Measurements from ENCODE around the gene NT5DC2. TPM values are rescaled to one million over a fixed set of nuclear protein-coding genes. Genes with fewer than 3 reads are reported as not detected.
A peak's percentile ranks its signal among the peaks of the same experiment; 100 is the strongest.

The NT5DC2 gene
- total RNA-seq, 1 experiment from 2014 or later, result 229 TPM

DNA sequence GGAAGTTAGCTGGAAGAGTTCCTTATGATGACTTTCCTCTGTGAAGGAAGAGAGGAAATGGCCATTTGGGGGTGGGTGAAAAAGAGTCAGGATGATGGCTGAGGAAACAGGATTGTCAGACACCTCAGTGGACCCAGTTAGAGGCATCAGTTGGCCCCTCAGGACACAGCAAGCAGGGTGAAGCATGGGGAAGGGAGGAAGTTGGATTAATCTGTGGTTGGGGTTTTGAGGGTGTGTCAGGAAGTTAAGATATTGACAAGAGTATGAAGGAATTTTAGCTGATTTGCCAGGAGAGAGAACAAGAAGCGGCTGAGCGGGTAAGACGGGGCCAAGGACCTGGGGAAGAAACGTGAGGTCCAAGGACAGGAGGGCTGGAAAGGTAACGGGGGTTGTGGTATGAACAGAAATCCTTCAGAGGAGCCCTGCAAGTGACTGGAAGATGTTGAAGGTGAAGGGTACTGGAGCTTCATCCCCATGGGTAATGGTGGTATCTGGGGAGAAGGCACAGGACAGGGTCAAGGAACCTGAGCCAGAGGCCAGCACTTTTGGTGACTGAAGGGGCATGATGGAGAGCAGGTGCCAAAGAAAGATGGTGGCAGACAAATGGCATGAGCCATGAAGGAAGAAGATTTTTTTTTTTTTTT, 5.5 kb upstream of the NT5DC2 start:
- H3K4me1 ChIP-seq (ENCODE audit: insufficient read depth, low read length), result peaks cover 32% of the 10 kb centered on the region
- TF ChIP-seq EZH2phosphoT487 (IDR thresholded peaks at IDR 0.05; ENCODE audit: borderline replicate concordance, low read length) (no peak), EZH2 (IDR thresholded peaks at IDR 0.05; ENCODE audit: low read length, unreplicated experiment) (no peak)
- TF ChIP-seq, protein P1, sequence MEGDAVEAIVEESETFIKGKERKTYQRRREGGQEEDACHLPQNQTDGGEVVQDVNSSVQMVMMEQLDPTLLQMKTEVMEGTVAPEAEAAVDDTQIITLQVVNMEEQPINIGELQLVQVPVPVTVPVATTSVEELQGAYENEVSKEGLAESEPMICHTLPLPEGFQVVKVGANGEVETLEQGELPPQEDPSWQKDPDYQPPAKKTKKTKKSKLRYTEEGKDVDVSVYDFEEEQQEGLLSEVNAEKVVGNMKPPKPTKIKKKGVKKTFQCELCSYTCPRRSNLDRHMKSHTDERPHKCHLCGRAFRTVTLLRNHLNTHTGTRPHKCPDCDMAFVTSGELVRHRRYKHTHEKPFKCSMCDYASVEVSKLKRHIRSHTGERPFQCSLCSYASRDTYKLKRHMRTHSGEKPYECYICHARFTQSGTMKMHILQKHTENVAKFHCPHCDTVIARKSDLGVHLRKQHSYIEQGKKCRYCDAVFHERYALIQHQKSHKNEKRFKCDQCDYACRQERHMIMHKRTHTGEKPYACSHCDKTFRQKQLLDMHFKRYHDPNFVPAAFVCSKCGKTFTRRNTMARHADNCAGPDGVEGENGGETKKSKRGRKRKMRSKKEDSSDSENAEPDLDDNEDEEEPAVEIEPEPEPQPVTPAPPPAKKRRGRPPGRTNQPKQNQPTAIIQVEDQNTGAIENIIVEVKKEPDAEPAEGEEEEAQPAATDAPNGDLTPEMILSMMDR (conservative IDR thresholded peaks at IDR 0.05; ENCODE audit: low read depth, low read length), result no peak
- peaks cover 21% of the 10 kb centered on the region; the same call in 1 of the 2 replicates for H3K36me3 ChIP-seq (ENCODE audit: low read depth, low read length)
- no peaks in the 10 kb centered on the region for H3K27me3 ChIP-seq (ENCODE audit: low read length)
- peak overlapping the region; percentile 8 for H3K4me3 ChIP-seq (ENCODE audit: low read length)
- no peak for ATAC-seq
- CTCF ChIA-PET, result no interaction called here
- intact Hi-C loops (cut with micrococcal nuclease), result loop anchor here (10.0 kb wide), 1 partner anchor 146 kb away; the partner anchor contains the start of genes GNL3 and PBRM1
- H3K9me2 ChIP-seq (replicated peaks; ENCODE audit: low read length), result no peaks in the 10 kb centered on the region
- H3F3A ChIP-seq (ENCODE audit: low read length, unreplicated experiment), result no peaks in the 10 kb centered on the region
- BruUV-seq (replicated peaks), result no TSS peak
- H3K79me2 ChIP-seq (ENCODE audit: low read length), result peaks cover 63% of the 10 kb centered on the region
- POLR2A ChIA-PET (ENCODE audit: unreplicated experiment), result no interaction called here
- no peak overlapping the region for H3K9ac ChIP-seq (ENCODE audit: low read length)
- H3K9me3 ChIP-seq (ENCODE audit: low read length), result no peaks in the 10 kb centered on the region
- H4K20me1 ChIP-seq (ENCODE audit: low read length), result peaks cover 24% of the 10 kb centered on the region
- DNase-seq, result peak; percentile 31
- no peak overlapping the region for H3K27ac ChIP-seq (ENCODE audit: low read length)
- no peak overlapping the region for H2AFZ ChIP-seq (ENCODE audit: low read length)
- peak overlapping the region; percentile 96 for H3K4me2 ChIP-seq (ENCODE audit: low read length)

DNA sequence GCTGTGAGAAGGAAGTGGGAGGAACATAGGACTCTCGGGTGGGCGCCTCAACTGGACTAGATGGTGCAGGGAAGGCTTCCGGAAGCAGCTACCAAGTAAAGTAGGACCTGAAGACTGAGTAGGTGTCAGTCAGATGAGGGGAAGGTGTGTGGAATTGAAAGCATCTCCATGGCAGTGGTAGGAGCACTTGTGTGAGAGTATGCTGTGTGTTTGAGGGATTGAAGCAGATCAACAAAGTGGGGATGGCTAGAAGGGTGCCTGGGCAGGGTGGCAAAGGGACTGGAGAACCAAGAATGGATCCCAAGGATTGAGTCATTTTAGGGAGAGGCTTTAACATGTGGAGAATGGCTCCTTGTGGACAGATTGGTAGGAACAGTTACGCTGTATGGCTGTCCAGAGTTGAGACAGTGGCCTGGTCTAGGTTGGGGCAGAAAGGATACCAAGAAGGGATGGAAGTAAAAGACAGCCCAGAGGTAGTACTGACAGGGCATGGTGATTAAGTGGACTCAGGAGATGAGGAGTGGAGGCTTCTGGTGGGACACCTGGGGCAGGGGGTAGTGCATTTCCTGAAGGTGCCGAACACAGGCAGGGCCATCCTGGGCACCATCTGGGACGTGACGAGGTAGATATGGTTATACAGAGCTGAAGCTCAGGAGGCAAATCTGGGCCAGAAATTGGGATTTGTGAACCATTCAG, 4.2 kb upstream of the NT5DC2 start:
- no peaks in the 10 kb centered on the region for H3F3A ChIP-seq (ENCODE audit: low read length, unreplicated experiment)
- intact Hi-C loops (cut with micrococcal nuclease), result loop anchor here (10.0 kb wide), 1 partner anchor 147 kb away; the partner anchor contains the start of genes GNL3 and PBRM1
- peak overlapping the region; percentile 90 for H3K4me3 ChIP-seq (ENCODE audit: low read length)
- H3K79me2 ChIP-seq (ENCODE audit: low read length), result peaks cover 67% of the 10 kb centered on the region
- H3K4me1 ChIP-seq (ENCODE audit: insufficient read depth, low read length), result peaks cover 33% of the 10 kb centered on the region
- no peak overlapping the region for H3K27ac ChIP-seq (ENCODE audit: low read length)
- ChIA-PET CTCF (interaction anchor here (0.7 kb wide), 1 partner anchor 13 kb away, joined by 4 read pairs; no protein-coding TSS in a partner anchor), POLR2A (ENCODE audit: unreplicated experiment) (no interaction called here)
- no peaks in the 10 kb centered on the region for H3K9me3 ChIP-seq (ENCODE audit: low read length)
- H3K27me3 ChIP-seq (ENCODE audit: low read length), result no peaks in the 10 kb centered on the region
- peaks cover 18% of the 10 kb centered on the region; the same call in 1 of the 2 replicates for H3K36me3 ChIP-seq (ENCODE audit: low read depth, low read length)
- H3K9ac ChIP-seq (ENCODE audit: low read length), result peak overlapping the region; percentile 92
- TF ChIP-seq, protein P1 (conservative IDR thresholded peaks at IDR 0.05; ENCODE audit: low read depth, low read length), result no peak
- no peak for TF ChIP-seq EZH2phosphoT487 (IDR thresholded peaks at IDR 0.05; ENCODE audit: borderline replicate concordance, low read length)
- TF ChIP-seq EZH2 (IDR thresholded peaks at IDR 0.05; ENCODE audit: low read length, unreplicated experiment), result no peak
- BruUV-seq (replicated peaks), result no TSS peak
- H3K4me2 ChIP-seq (ENCODE audit: low read length), result peak overlapping the region; percentile 96
- ATAC-seq, result no peak
- H4K20me1 ChIP-seq (ENCODE audit: low read length), result peaks cover 24% of the 10 kb centered on the region
- no peak for DNase-seq
- H3K9me2 ChIP-seq (replicated peaks; ENCODE audit: low read length), result no peaks in the 10 kb centered on the region
- no peak overlapping the region for H2AFZ ChIP-seq (ENCODE audit: low read length)

All from PC-3 (cell line).